Measurements from ENCODE around the gene PDE6B.

- no peak; a peak in 1 of 4 replicates for TF ChIP-seq CTCF (conservative IDR thresholded peaks at IDR 0.05; ENCODE audit: low read depth in 2 of 2)
- TF ChIP-seq CREB1 (CRISPR knock-in tag; IDR thresholded peaks at IDR 0.05; ENCODE audit: low read depth), result no peak
- no peak for TF ChIP-seq EZH2 (IDR thresholded peaks at IDR 0.05; ENCODE audit: low read depth, unreplicated experiment)
- no peak for TF ChIP-seq EZH2phosphoT487 (IDR thresholded peaks at IDR 0.05; ENCODE audit: unreplicated experiment)
- no peak for TF ChIP-seq POLR2AphosphoS5 (IDR thresholded peaks at IDR 0.05; ENCODE audit: low read depth)
- no peak for TF ChIP-seq NANOG (IDR thresholded peaks at IDR 0.05; ENCODE audit: borderline replicate concordance)
- TF ChIP-seq REST (IDR thresholded peaks at IDR 0.05; ENCODE audit: unreplicated experiment), result no peak
- TF ChIP-seq JUNB (IDR thresholded peaks at IDR 0.05; ENCODE audit: unreplicated experiment), result no peak
- no peak for TF ChIP-seq STAT1 (IDR thresholded peaks at IDR 0.05; ENCODE audit: unreplicated experiment)
- TF ChIP-seq ZNF114 (CRISPR knock-in tag; IDR thresholded peaks at IDR 0.05), result no peak
- no peak for TF ChIP-seq ETS1 (IDR thresholded peaks at IDR 0.05)
- no peak for TF ChIP-seq ZNF462 (CRISPR knock-in tag; IDR thresholded peaks at IDR 0.05)
Measured at GRCh38 chr4:610411-611261, 14.7 kb upstream of the PDE6B start.

Measured in GM23338 (cell line).